ENCODE results near the gene C20orf204.

DNA sequence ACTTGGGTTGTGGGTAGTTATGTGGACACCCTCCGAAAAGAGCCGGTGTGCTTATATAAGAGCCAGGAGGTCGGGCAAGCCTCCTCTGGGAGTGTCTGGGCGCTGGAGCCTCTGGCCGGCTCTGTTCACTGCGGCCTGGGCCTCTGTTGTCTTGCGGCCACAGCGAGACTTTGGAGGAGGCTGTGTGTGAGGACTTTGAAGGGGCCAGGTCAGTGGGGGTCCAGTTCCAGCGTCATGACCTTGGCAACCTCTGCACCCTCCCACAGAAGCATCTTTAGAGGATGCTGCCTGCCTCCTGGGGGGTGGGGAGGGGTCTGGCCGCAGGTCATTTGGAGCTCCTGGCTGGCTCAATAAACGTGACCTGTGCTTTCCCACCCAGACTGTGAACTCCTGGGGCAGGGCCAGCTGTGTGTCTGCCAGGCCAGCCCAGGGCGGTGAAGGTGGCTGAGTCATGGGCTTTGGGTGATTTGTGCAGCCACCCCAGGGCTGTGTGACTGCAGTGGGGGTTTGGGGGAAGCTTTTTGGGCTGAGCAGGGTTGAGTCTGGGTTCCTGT is 28.2 kb downstream of the C20orf204 start:
- TF ChIP-seq, protein P1, sequence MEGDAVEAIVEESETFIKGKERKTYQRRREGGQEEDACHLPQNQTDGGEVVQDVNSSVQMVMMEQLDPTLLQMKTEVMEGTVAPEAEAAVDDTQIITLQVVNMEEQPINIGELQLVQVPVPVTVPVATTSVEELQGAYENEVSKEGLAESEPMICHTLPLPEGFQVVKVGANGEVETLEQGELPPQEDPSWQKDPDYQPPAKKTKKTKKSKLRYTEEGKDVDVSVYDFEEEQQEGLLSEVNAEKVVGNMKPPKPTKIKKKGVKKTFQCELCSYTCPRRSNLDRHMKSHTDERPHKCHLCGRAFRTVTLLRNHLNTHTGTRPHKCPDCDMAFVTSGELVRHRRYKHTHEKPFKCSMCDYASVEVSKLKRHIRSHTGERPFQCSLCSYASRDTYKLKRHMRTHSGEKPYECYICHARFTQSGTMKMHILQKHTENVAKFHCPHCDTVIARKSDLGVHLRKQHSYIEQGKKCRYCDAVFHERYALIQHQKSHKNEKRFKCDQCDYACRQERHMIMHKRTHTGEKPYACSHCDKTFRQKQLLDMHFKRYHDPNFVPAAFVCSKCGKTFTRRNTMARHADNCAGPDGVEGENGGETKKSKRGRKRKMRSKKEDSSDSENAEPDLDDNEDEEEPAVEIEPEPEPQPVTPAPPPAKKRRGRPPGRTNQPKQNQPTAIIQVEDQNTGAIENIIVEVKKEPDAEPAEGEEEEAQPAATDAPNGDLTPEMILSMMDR (IDR thresholded peaks at IDR 0.05; ENCODE audit: low read depth, low read length): no peak
- TF ChIP-seq EZH2phosphoT487 (IDR thresholded peaks at IDR 0.05; ENCODE audit: low read depth): no peak

All from OCI-LY3 (cell line).